CD14-positive monocyte (primary cell): ENCODE data around the gene FLOT2. TPM values are rescaled to one million over a fixed set of nuclear protein-coding genes. Genes with fewer than 3 reads are reported as not detected.

ENCODE experiments used
- DNase-seq, 3 donors: peaks; one replicate each; pipeline ENCODE4 v3.0.0-alpha.2; 2011 to 2022
- H2AFZ ChIP-seq: 2 replicates; pipeline ENCODE4 v1.6.0; 2012; ENCODE audit warnings: mild to moderate bottlenecking, low read depth, low read length, inconsistent platforms; ENCODE audit not compliant: insufficient read depth, poor library complexity, severe bottlenecking
- H3K27ac ChIP-seq, 2 donors: 1 replicate in 1 of 2; 2 replicates in 1 of 2; pipeline ENCODE4 v1.5.1; 2012 to 2013; ENCODE audit warnings: low read length in 2 of 2, control low read depth in 1 of 2, inconsistent platforms in 1 of 2, low read depth in 1 of 2, mild to moderate bottlenecking in 1 of 2
- H3K27me3 ChIP-seq, 2 donors: one replicate each; pipeline versions ENCODE4 v1.6.0 to v1.6.1; 2011 to 2013; ENCODE audit warnings: low read length in 2 of 2; ENCODE audit not compliant: control insufficient read depth in 2 of 2, insufficient read depth in 2 of 2
- H3K36me3 ChIP-seq, 2 donors: replicated peaks in 1 of 2; 1 replicate in 1 of 2; 2 replicates in 1 of 2; pipeline versions ENCODE4 v1.5.1 to v1.6.1; 2012 to 2013; ENCODE audit warnings: low read length in 2 of 2, control low read depth in 1 of 2, inconsistent platforms in 1 of 2, mild to moderate bottlenecking in 1 of 2; ENCODE audit not compliant: insufficient read depth in 2 of 2, control insufficient read depth in 1 of 2
- H3K4me1 ChIP-seq, 2 donors: 1 replicate in 1 of 2; 2 replicates in 1 of 2; pipeline versions ENCODE4 v1.5.1 to v1.6.1; 2012 to 2013; ENCODE audit warnings: low read length in 2 of 2, control low read depth in 1 of 2, inconsistent platforms in 1 of 2, mild to moderate bottlenecking in 1 of 2, moderate library complexity in 1 of 2; ENCODE audit not compliant: insufficient read depth in 2 of 2, control insufficient read depth in 1 of 2
- H3K4me2 ChIP-seq: replicated peaks from 2 replicates; pipeline ENCODE3; 2012; ENCODE audit warnings: low read length, moderate library complexity, mild to moderate bottlenecking; ENCODE audit not compliant: poor library complexity, severe bottlenecking; ENCODE audit errors: extremely low read depth
- H3K4me3 ChIP-seq, 3 experiments: fragments of 200-600 bp in 1 of 3; sonication (generic) in 1 of 3; replicated peaks in 1 of 3; 1 replicate in 2 of 3; 2 replicates in 1 of 3; pipeline ENCODE4 v1.5.1; 2011 to 2013; ENCODE audit warnings: low read length in 3 of 3, mild to moderate bottlenecking in 3 of 3, control low read depth in 2 of 3, low read depth in 2 of 3, inconsistent platforms in 1 of 3, moderate library complexity in 1 of 3
- H3K79me2 ChIP-seq: 2 replicates; pipeline ENCODE4 v1.6.0; 2012; ENCODE audit warnings: mild to moderate bottlenecking, control low read depth, inconsistent platforms, low read length, moderate library complexity; ENCODE audit not compliant: insufficient read depth
- H3K9ac ChIP-seq: 2 replicates; pipeline ENCODE4 v1.6.0; 2017; ENCODE audit warnings: low read length, mild to moderate bottlenecking; ENCODE audit not compliant: insufficient read depth, poor library complexity, severe bottlenecking
- H3K9me3 ChIP-seq, 2 donors: replicated peaks in 1 of 2; 1 replicate in 1 of 2; 2 replicates in 1 of 2; pipeline versions ENCODE4 v1.5.1 to v1.6.1; 2012 to 2013; ENCODE audit warnings: low read length in 2 of 2, control low read depth in 1 of 2; ENCODE audit not compliant: control insufficient read depth in 1 of 2, insufficient read depth in 1 of 2
- H4K20me1 ChIP-seq: 2 replicates; pipeline ENCODE4 v1.6.0; 2012; ENCODE audit warnings: mild to moderate bottlenecking, low read length, control low read depth, moderate library complexity; ENCODE audit not compliant: insufficient read depth
- H3K27ac Mint-ChIP-seq, 7 donors: one replicate each; pipeline ENCODE4 v1.8.0; 2020; ENCODE audit warnings: mild to moderate bottlenecking in 7 of 7, mixed read lengths in 7 of 7, moderate library complexity in 6 of 7, inconsistent platforms in 2 of 7
- H3K27me3 Mint-ChIP-seq, 3 donors: one replicate each; pipeline ENCODE4 v1.8.0; 2021 to 2022; ENCODE audit warnings: low read depth in 3 of 3, mild to moderate bottlenecking in 3 of 3, mixed read lengths in 3 of 3, moderate library complexity in 3 of 3, inconsistent platforms in 1 of 3
- H3K36me3 Mint-ChIP-seq, 2 donors: one replicate each; pipeline ENCODE4 v1.8.0; 2020; ENCODE audit warnings: mixed read lengths in 2 of 2, inconsistent platforms in 1 of 2, mild to moderate bottlenecking in 1 of 2
- H3K4me1 Mint-ChIP-seq: one replicate; pipeline ENCODE4 v1.8.0; 2020; ENCODE audit warnings: mild to moderate bottlenecking, mixed read lengths
- H3K4me3 Mint-ChIP-seq, 2 donors: one replicate each; pipeline ENCODE4 v1.8.0; 2020; ENCODE audit warnings: mild to moderate bottlenecking in 2 of 2, mixed read lengths in 2 of 2, moderate library complexity in 1 of 2
- H3K9me3 Mint-ChIP-seq, 7 donors: one replicate each; pipeline ENCODE4 v1.8.0; 2020 to 2022; ENCODE audit warnings: mixed read lengths in 7 of 7, mild to moderate bottlenecking in 6 of 7, moderate library complexity in 6 of 7, inconsistent platforms in 2 of 7
- whole genome bisulfite sequencing: methylation state at CpG from one replicate; pipeline ENCODE4 v1.1.5; 2013; ENCODE audit warnings: missing lambda C conversion rate; ENCODE audit not compliant: insufficient coverage; 5-methylcytosine and 5-hydroxymethylcytosine counted together
- intact Hi-C, 2 donors: fragments of 100-400 bp; cut with micrococcal nuclease; formaldehyde crosslinking; loops; one replicate each; pipeline versions ENCODE4 v1.15.0 to v1.15.1; 2023
- polyA plus RNA-seq, 3 donors: library from polyadenylated mRNA; depleted of rRNA in 1 of 3; unstranded in 2 of 3; stranded (reverse) in 1 of 3; fragments of 300-500 nt in 2 of 3; fragments of >200 nt in 1 of 3; fragmentation: Illumina TruSeq in 2 of 3; gene quantifications; 1 replicate in 2 of 3; 2 replicates in 1 of 3; pipeline ENCODE4 v1.2.3, GENCODE V29; 2012 to 2021
- TF ChIP-seq, protein P1 (sequence below): fragments of 200-600 bp; IDR thresholded peaks from one replicate; pipeline ENCODE4 v1.8.0; 2022; ENCODE audit warnings: antibody characterized with exemption, mild to moderate bottlenecking

Gene FLOT2
- polyA plus RNA-seq, 3 donors = 138 to 271 (median 244) TPM

DNA sequence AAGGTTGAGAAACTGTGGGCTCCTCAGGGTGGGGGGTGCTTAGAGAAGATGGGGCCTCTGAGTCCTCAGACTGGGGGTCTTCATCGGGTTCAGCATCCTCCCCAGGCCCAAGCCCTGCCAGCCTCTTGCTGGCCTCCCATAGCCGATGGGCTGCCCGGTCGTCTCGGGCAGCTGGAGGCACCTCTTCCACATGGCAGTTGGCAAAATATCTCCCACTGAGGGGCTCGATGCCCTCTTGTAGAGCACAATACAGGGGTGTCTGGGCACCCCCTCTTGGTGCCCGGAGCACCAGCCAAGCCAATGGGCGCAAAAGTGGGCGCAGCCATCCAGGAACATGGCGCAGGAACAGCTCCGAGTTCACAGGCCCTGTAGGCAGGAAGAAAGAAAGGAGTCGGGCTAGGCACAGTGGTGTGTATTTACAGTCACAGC is 1.0 kb upstream of the FLOT2 start:
- H3K9ac ChIP-seq = no peak overlapping the region
- no peaks in the 10 kb centered on the region for H3K27me3 ChIP-seq
- H3K27ac ChIP-seq = no peak overlapping the region
- WGBS = 82% methylated on average over 9 of the region's 12 CpGs
- no peak for DNase-seq
- Mint-ChIP-seq H3K9me3 (peaks cover 0 to 2% (median 0%) of the 10 kb centered on the region in 7 donors), H3K36me3 (peaks cover 6% of the 10 kb centered on the region in 2 donors), H3K4me1 (peaks cover 50% of the 10 kb centered on the region), H3K4me3 (no peak overlapping the region), H3K27me3 (peaks cover 0 to 8% (median 1%) of the 10 kb centered on the region in 3 donors), H3K27ac (peak overlapping the region in 2 of 7 donors; percentile 8 to 37)
- no peak overlapping the region for H2AFZ ChIP-seq
- no peaks in the 10 kb centered on the region for H3K9me3 ChIP-seq
- H3K4me1 ChIP-seq = peaks cover 56 to 68% of the 10 kb centered on the region in 2 donors
- no peaks in the 10 kb centered on the region for H3K36me3 ChIP-seq
- peaks cover 63% of the 10 kb centered on the region for H3K79me2 ChIP-seq
- peaks cover 20% of the 10 kb centered on the region for H4K20me1 ChIP-seq
- H3K4me3 ChIP-seq = peak overlapping the region in 1 of 3 experiments; percentile 98
- TF ChIP-seq, protein P1, sequence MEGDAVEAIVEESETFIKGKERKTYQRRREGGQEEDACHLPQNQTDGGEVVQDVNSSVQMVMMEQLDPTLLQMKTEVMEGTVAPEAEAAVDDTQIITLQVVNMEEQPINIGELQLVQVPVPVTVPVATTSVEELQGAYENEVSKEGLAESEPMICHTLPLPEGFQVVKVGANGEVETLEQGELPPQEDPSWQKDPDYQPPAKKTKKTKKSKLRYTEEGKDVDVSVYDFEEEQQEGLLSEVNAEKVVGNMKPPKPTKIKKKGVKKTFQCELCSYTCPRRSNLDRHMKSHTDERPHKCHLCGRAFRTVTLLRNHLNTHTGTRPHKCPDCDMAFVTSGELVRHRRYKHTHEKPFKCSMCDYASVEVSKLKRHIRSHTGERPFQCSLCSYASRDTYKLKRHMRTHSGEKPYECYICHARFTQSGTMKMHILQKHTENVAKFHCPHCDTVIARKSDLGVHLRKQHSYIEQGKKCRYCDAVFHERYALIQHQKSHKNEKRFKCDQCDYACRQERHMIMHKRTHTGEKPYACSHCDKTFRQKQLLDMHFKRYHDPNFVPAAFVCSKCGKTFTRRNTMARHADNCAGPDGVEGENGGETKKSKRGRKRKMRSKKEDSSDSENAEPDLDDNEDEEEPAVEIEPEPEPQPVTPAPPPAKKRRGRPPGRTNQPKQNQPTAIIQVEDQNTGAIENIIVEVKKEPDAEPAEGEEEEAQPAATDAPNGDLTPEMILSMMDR = no peak
- H3K4me2 ChIP-seq = no peak overlapping the region
- intact Hi-C loops = loop anchor here in 1 of 2 donors (5.0 kb wide), 1 partner anchor 181 kb away; the partner anchor contains the start of genes RAB34 and RPL23A

DNA sequence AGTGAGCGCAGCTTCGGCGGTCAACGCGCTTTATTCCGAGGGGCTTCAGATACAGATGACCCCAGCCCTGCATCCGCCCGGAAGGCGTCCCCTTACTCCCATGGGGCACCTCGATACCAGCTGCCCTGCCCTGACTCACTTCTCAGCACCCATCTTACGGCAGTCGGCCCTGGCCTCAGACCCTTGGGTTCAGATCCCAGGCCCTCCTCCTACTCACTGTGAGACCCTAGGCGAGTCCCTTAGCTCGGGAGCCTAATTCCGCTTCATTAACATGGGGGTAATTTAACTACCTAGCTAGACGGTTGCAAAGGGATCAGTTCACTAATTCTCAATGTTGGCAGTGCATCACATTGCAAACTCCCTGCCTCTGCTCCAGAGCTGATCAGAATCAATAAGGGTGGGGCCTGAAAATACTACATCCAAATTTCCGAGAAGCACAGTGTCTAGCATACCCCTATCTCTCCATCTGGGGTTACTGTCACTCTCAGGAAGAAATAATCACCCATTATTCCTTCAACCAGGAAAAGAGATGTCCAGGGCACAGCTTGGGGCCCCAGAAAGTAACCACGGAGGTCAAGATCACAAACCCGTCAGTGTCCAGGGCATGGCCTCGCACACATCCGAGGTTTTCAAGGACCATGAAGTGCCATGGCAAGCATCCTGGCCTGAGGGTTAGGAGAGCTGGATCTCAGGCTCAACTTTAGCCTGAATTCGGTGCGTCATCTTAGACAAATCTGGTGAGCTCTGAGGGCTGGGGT is 415 bp upstream of the FLOT2 start:
- TF ChIP-seq, protein P1 = no peak
- H3K36me3 ChIP-seq = no peaks in the 10 kb centered on the region
- DNase-seq = peak in 1 of 3 donors; percentile 36
- no peaks in the 10 kb centered on the region for H3K27me3 ChIP-seq
- Mint-ChIP-seq H3K9me3 (peaks cover 0 to 2% (median 0%) of the 10 kb centered on the region in 7 donors), H3K36me3 (peaks cover 6% of the 10 kb centered on the region in 2 donors), H3K4me1 (peaks cover 51% of the 10 kb centered on the region), H3K4me3 (peak overlapping the region; percentile 92 to 93), H3K27ac (peak overlapping the region in 6 of 7 donors; percentile 82 to 93 (median 90)), H3K27me3 (peaks cover 0 to 7% (median 1%) of the 10 kb centered on the region in 3 donors)
- H3K79me2 ChIP-seq = peaks cover 68% of the 10 kb centered on the region
- peak overlapping the region; percentile 84 to 90 for H3K27ac ChIP-seq
- H3K4me2 ChIP-seq = peak overlapping the region; percentile 92
- H3K4me3 ChIP-seq = peak overlapping the region; percentile 79 to 98 (median 86)
- H3K9me3 ChIP-seq = no peaks in the 10 kb centered on the region
- H3K4me1 ChIP-seq = peaks cover 57 to 68% of the 10 kb centered on the region in 2 donors
- 14% methylated on average over 19 of the region's 23 CpGs for WGBS
- H3K9ac ChIP-seq = peak overlapping the region; percentile 91
- intact Hi-C loops = loop anchor here in 1 of 2 donors (5.0 kb wide), 1 partner anchor 181 kb away; the partner anchor contains the start of genes RAB34 and RPL23A
- H4K20me1 ChIP-seq = peaks cover 16% of the 10 kb centered on the region
- H2AFZ ChIP-seq = peak overlapping the region; percentile 95
